Mesendoderm (in vitro differentiated cells): ENCODE data around the gene RAB6A.
A peak's percentile ranks its signal among the peaks of the same experiment; 100 is the strongest.

Source experiments
- DNase-seq: peaks from one replicate; pipeline ENCODE4 v3.0.0; 2013
- H2AK5ac ChIP-seq: 2 replicates; pipeline ENCODE4 v1.6.1; 2013; ENCODE audit warnings: low read length, inconsistent platforms
- H2BK120ac ChIP-seq: 2 replicates; pipeline ENCODE4 v1.6.1; 2013; ENCODE audit warnings: low read depth, mild to moderate bottlenecking, low read length, moderate library complexity, mixed read lengths
- H2BK15ac ChIP-seq: replicated peaks from 2 replicates; pipeline ENCODE4 v1.6.1; 2013; ENCODE audit warnings: low read depth, mild to moderate bottlenecking, moderate library complexity
- H2BK5ac ChIP-seq: 2 replicates; pipeline ENCODE4 v1.6.1; 2013; ENCODE audit warnings: low read length, inconsistent platforms
- H3K18ac ChIP-seq: 2 replicates; pipeline ENCODE4 v1.6.1; 2013; ENCODE audit warnings: mild to moderate bottlenecking, low read length, mixed read lengths
- H3K23ac ChIP-seq: one replicate; pipeline ENCODE4 v1.6.1; 2013; ENCODE audit warnings: low read length
- H3K27ac ChIP-seq: 2 replicates; pipeline ENCODE4 v1.5.1; 2013; ENCODE audit warnings: low read depth, mild to moderate bottlenecking, inconsistent platforms, low read length, moderate library complexity
- H3K27me3 ChIP-seq: 2 replicates; pipeline ENCODE4 v1.6.1; 2013; ENCODE audit warnings: low read length, control low read depth, mild to moderate bottlenecking, inconsistent platforms; ENCODE audit not compliant: insufficient read depth, poor library complexity
- H3K36me3 ChIP-seq: 2 replicates; pipeline ENCODE4 v1.6.1; 2013; ENCODE audit warnings: low read length, inconsistent platforms; ENCODE audit not compliant: control insufficient read depth, insufficient read depth
- H3K4ac ChIP-seq: one replicate; pipeline ENCODE4 v1.6.1; 2013; ENCODE audit warnings: low read depth, mild to moderate bottlenecking, low read length, moderate library complexity
- H3K4me1 ChIP-seq: 2 replicates; pipeline ENCODE4 v1.6.1; 2013; ENCODE audit warnings: low read depth, low read length, inconsistent platforms; ENCODE audit not compliant: control insufficient read depth
- H3K4me2 ChIP-seq: 2 replicates; pipeline ENCODE4 v1.6.1; 2013; ENCODE audit warnings: low read length
- H3K4me3 ChIP-seq: 2 replicates; pipeline ENCODE4 v1.5.1; 2013; ENCODE audit warnings: mild to moderate bottlenecking, low read length
- H3K56ac ChIP-seq: one replicate; pipeline ENCODE4 v1.6.1; 2013; ENCODE audit warnings: low read length
- H3K79me1 ChIP-seq: 2 replicates; pipeline ENCODE4 v1.6.1; 2013; ENCODE audit warnings: low read length, inconsistent platforms
- H3K79me2 ChIP-seq: 2 replicates; pipeline ENCODE4 v1.6.1; 2013; ENCODE audit warnings: mild to moderate bottlenecking, low read length; ENCODE audit not compliant: control insufficient read depth, insufficient read depth
- H3K9ac ChIP-seq: 2 replicates; pipeline ENCODE4 v1.6.1; 2013; ENCODE audit warnings: low read length, inconsistent platforms
- H4K5ac ChIP-seq: one replicate; pipeline ENCODE4 v1.6.1; 2013; ENCODE audit warnings: low read length
- H4K8ac ChIP-seq: one replicate; pipeline ENCODE4 v1.6.1; 2013; ENCODE audit warnings: low read depth, mild to moderate bottlenecking, control low read depth, low read length, moderate library complexity
- WGBS: extraction: QIAGEN DNeasy Blood & Tissue Kit; methylation state at CpG from one replicate; pipeline ENCODE4 v1.1.7; 2013; ENCODE audit warnings: low lambda C conversion rate, missing lambda C conversion rate; ENCODE audit not compliant: insufficient coverage; ENCODE audit errors: extremely low coverage; 5-methylcytosine and 5-hydroxymethylcytosine counted together

The RAB6A gene

GRCh38 chr11:73762732-73763131 lies 1.9 kb upstream of the RAB6A start:
- H3K4me3 ChIP-seq: no peak overlapping the region
- no peak overlapping the region for H3K56ac ChIP-seq
- no peak for DNase-seq
- no peak overlapping the region for H3K18ac ChIP-seq
- no peak overlapping the region for H2BK5ac ChIP-seq
- no peak overlapping the region for H3K23ac ChIP-seq
- no peak overlapping the region for H3K9ac ChIP-seq
- H3K4me1 ChIP-seq: peaks cover 2% of the 10 kb centered on the region
- H4K5ac ChIP-seq: no peak overlapping the region
- H2BK15ac ChIP-seq: no peak overlapping the region
- H3K36me3 ChIP-seq: no peaks in the 10 kb centered on the region
- H3K79me2 ChIP-seq: peaks cover 22% of the 10 kb centered on the region
- no peaks in the 10 kb centered on the region for H3K27me3 ChIP-seq
- no peak overlapping the region for H2AK5ac ChIP-seq
- no peak overlapping the region for H3K27ac ChIP-seq
- peaks cover 2% of the 10 kb centered on the region for H3K79me1 ChIP-seq
- H4K8ac ChIP-seq: no peak overlapping the region
- H3K4ac ChIP-seq: no peak overlapping the region
- H3K4me2 ChIP-seq: no peak overlapping the region
- no peak overlapping the region for H2BK120ac ChIP-seq

- peaks cover 2% of the 10 kb centered on the region for H3K4me1 ChIP-seq
- H4K5ac ChIP-seq: peak overlapping the region; percentile 26
- no CpG with 5 or more reads among the region's 16 CpGs for WGBS
- peaks cover 4% of the 10 kb centered on the region for H3K79me1 ChIP-seq
- H3K27ac ChIP-seq: peak overlapping the region; percentile 33
- no peak for DNase-seq
- no peak overlapping the region for H2BK120ac ChIP-seq
- H2AK5ac ChIP-seq: no peak overlapping the region
- H3K18ac ChIP-seq: no peak overlapping the region
- H3K23ac ChIP-seq: no peak overlapping the region
- peak overlapping the region; percentile 80 for H3K56ac ChIP-seq
- H3K79me2 ChIP-seq: peaks cover 32% of the 10 kb centered on the region
- H3K4me2 ChIP-seq: peak overlapping the region; percentile 39
- H4K8ac ChIP-seq: no peak overlapping the region
- H3K4me3 ChIP-seq: peak overlapping the region; percentile 14
- no peaks in the 10 kb centered on the region for H3K36me3 ChIP-seq
- H2BK5ac ChIP-seq: no peak overlapping the region
- H3K27me3 ChIP-seq: no peaks in the 10 kb centered on the region
- no peak overlapping the region for H2BK15ac ChIP-seq
- no peak overlapping the region for H3K4ac ChIP-seq
- H3K9ac ChIP-seq: peak overlapping the region; percentile 52
Observed at GRCh38 chr11:73761403-73761945, 600 bp upstream of the RAB6A start.

GRCh38 chr11:73760135-73760678 lies 667 bp downstream of the RAB6A start:
- peak; percentile 52 for DNase-seq
- Histone ChIP-seq H3K4me1 (peaks cover 2% of the 10 kb centered on the region), H3K23ac (peak overlapping the region; percentile 90), H4K5ac (no peak overlapping the region), H3K36me3 (no peaks in the 10 kb centered on the region), H4K8ac (no peak overlapping the region), H3K79me1 (peaks cover 8% of the 10 kb centered on the region), H2BK120ac (no peak overlapping the region), H2BK15ac (no peak overlapping the region), H3K27ac (peak overlapping the region; percentile 92), H3K27me3 (no peaks in the 10 kb centered on the region), H3K9ac (peak overlapping the region; percentile 82), H2BK5ac (no peak overlapping the region), H3K79me2 (peaks cover 42% of the 10 kb centered on the region), H2AK5ac (no peak overlapping the region), H3K4ac (peak overlapping the region; percentile 43), H3K4me2 (peak overlapping the region; percentile 25), H3K56ac (peak overlapping the region; percentile 98), H3K4me3 (peak overlapping the region; percentile 91), H3K18ac (peak overlapping the region; percentile 34)
- WGBS: no CpG with 5 or more reads among the region's 44 CpGs

- Histone ChIP-seq H3K4ac (peak overlapping the region; percentile 43), H3K4me2 (peak overlapping the region; percentile 6), H2BK120ac (no peak overlapping the region), H3K36me3 (no peaks in the 10 kb centered on the region), H4K5ac (no peak overlapping the region), H3K23ac (no peak overlapping the region), H3K9ac (peak overlapping the region; percentile 82), H3K18ac (peak overlapping the region; percentile 34), H3K4me3 (peak overlapping the region; percentile 91), H3K79me2 (peaks cover 42% of the 10 kb centered on the region), H3K27me3 (no peaks in the 10 kb centered on the region), H3K56ac (peak overlapping the region; percentile 98), H3K4me1 (peaks cover 2% of the 10 kb centered on the region), H3K27ac (peak overlapping the region; percentile 92), H2BK15ac (no peak overlapping the region), H2BK5ac (no peak overlapping the region), H3K79me1 (peaks cover 8% of the 10 kb centered on the region), H2AK5ac (no peak overlapping the region), H4K8ac (no peak overlapping the region)
- WGBS: no CpG with 5 or more reads among the region's 8 CpGs
- DNase-seq: peak; percentile 26
Observed at GRCh38 chr11:73759610-73760134, 1.2 kb downstream of the RAB6A start.

- no CpG with 5 or more reads among the region's 1 CpG for WGBS
Observed at GRCh38 chr11:73758451-73758850, 2.4 kb downstream of the RAB6A start.

More at GRCh38 chr11:73758451-73758850, 2.4 kb downstream of the RAB6A start:
- Histone ChIP-seq H2BK120ac (no peak overlapping the region), H2AK5ac (no peak overlapping the region), H4K8ac (no peak overlapping the region), H3K79me2 (peaks cover 44% of the 10 kb centered on the region), H3K4me3 (no peak overlapping the region), H3K27me3 (no peaks in the 10 kb centered on the region), H3K56ac (no peak overlapping the region), H2BK5ac (no peak overlapping the region), H4K5ac (no peak overlapping the region), H3K27ac (no peak overlapping the region), H3K23ac (no peak overlapping the region), H3K36me3 (no peaks in the 10 kb centered on the region), H3K4ac (no peak overlapping the region), H3K4me1 (peaks cover 2% of the 10 kb centered on the region), H3K9ac (no peak overlapping the region), H2BK15ac (no peak overlapping the region), H3K79me1 (peaks cover 8% of the 10 kb centered on the region), H3K4me2 (no peak overlapping the region), H3K18ac (no peak overlapping the region)
- no peak for DNase-seq
